ENCODE measurements around the gene LFNG. TPM values are rescaled to one million over a fixed set of nuclear protein-coding genes. Genes with fewer than 3 reads are reported as not detected.

Gene LFNG
- total RNA-seq, 1 experiment from 2014 or later: 0.20 TPM

DNA sequence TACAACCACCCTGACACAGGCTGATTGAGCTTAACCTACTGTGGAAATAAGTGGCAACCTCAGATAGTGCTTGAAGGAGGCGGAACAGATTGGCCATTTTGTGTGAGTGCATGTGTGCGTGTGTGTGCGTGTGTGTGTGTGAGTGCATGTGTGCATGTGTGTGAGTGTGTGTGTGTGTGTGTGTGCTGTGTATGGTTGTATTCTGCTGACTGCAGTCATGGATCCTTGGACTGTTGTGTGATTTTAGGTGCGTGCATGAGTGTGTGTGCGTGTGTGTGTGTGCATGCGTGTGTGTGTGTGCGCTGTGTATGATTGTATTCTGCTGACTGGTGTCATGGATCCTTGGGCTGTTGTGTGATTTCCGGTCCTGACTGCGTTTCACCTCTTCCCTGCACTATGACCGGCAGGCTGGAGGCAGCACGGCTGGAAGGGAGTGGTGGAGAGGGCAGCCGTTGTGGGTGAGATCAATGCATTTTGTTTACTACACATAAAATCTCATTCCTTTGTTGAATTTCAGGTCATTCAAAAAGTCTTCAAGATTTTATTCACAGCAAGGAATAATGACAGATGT lies 45.5 kb downstream of the LFNG start:
- no peak for DNase-seq (ENCODE audit: extremely low read depth, low read depth)

DNA sequence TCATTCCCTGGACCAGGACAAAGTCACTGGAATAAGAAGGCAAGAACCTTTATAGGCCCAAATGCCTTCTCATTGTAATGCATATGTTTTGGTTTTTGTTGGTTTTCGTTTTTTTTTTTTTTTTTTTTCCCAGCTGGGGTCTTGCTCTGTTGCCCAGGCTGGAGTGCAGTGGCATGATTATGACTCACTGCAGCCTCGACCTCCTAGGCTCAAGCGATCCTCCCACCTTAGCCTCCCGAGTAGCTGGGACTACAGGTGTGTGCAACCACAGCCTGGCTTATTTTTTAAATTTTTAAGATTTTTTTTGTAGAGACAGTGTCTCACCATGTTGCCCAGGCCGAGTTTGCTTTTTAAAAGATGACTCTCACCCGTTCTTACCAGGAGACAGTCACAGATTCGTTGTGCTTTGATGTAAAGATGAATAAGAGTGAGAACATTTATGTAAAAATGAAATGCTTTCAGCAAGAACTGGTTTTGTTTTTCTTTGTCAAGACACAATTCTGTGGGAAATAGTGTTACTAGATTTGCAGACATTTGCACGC lies 46.8 kb downstream of the LFNG start:
- DNase-seq (ENCODE audit: extremely low read depth, low read depth): no peak

DNA sequence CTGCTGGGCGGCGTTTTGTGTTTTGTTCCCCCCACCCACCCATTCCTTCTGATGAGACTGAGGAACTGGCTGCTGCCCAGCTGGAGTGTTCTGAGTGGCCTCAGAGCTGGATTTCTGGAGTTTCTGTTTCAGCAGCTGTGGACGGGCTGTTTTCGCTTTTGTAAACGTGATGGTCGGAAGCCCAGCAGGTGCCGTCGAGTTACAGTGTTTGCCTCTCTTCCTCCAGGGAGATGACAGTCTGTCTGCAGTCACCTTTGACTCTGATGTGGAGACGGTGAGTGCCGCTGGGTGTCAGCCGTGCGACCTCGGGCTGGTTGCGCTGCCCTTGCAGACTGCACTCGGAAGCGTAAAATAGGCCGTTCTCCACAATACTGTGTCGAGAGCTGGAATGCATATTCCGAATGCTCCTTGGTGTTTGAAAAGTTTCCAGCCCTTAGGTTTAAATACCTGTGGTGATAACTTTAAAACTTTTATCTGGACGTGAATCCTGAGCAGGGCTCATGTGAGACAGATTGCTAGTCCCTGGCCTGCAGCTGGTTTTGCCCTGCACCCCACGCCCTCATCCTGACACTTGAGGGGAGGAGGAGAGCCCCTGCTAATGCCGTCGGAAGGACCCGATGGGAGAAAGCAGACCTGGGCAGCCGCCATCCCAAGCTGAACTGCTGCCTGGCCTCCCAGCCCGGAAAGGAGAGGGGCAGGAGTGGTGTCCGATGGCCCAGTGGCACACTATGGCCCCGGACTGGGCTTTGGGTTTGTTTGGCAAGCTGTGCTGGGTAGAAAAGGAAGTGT lies 47.5 kb downstream of the LFNG start:
- no peak for DNase-seq (ENCODE audit: extremely low read depth, low read depth)

DNA sequence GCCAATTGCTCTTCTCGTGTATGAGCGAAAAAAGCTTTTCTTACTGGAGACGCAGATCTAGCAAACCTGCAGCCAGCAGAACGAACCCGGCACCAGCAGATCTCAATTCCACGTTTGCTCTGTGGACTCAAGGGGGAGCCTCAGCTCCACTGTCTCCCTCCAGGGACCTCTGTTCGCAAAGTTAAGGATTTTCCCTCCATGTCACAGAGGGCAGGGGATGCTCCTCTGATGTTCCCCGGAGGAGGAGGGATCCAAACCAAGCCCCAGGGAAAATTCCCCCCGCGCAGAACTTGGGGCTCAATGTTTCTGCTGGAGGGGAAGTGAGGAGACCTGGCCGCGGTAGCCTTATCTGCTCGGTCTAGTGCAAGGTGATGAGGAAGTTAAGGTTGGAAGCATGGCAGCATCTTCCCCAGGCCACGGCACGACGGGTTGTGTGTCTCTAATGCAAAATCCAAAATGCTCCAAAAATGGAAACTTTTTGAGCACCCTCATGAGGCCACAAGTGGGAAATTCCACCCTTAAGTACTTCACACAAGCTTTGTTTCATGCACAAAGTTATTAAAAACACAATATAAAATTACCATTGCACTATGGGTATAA lies 48.2 kb downstream of the LFNG start:
- no peak for DNase-seq (ENCODE audit: extremely low read depth, low read depth)

DNA sequence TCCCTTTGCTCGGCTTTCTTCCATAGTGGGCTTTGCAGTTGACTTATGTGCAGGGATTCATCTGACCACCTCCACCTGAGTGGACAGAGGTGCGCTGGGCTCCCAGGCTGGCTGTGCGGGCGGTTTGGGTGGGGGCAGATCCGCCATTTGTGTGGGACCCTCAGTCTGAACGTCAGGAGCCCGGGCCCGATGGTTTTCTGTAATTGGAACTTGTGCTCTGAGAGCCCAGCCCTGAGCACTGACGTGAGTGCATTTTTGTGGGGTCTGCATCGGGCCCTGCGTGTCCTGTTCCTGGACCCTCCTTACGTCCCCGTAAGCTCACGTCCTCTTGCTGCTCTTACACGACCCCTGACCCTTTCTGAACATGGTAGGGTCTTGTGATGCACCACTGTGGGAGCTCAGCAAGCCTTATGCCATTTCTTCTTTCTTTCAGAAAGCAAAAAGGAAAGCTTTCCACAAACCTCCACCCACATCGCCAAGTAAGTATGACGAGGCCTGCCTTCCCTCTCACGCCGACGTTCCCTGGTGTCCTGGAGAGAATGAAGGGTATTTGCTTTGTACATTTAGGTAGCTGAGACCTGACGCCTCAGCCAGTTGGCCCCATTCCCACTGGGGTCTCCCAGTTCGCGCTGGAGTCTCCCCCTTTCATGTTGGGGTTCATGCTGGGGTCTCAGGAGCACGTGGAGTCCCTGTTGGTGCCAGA lies 49.1 kb downstream of the LFNG start:
- no peak for DNase-seq (ENCODE audit: extremely low read depth, low read depth)

DNA sequence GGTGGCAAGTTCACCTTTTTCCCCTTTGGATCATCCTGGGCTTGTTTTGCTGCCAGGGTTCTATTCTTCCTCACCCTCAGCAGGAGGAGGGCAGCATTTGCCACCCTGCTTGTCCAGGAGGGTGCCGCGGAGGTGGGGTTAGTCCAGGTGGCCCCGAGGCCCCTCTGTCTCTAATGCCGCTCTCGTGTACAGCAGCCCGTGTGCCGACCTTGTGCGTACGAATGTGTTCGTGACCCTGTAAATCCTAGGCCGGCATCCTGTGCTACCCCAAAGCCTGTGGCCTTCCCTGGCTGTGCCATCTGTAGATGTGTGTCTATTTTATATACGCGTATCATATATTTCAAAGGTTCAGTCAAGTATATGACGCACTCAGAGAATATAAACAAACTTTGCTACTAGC lies 49.8 kb downstream of the LFNG start:
- no peak for DNase-seq (ENCODE audit: extremely low read depth, low read depth)

DNA sequence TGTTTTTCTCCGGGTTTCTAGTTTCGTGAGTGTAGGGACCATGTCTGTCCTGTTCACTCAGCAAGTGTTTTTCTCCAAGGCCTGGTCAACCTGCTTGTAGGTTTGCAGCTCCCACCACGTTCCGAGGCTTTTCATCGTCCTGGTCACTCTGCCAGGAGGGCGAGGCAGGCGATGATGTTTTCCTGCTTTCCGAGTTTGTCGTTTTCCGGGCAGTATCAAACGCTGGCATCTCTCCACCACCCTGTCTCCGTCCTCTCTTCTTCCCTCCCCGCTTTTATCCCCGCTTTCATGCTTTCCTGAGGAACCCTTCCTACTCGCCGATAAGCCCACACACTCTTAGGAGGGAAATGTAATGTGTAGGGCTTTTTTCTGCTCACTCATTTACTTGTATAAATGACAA lies 50.4 kb downstream of the LFNG start:
- DNase-seq (ENCODE audit: extremely low read depth, low read depth): no peak

DNA sequence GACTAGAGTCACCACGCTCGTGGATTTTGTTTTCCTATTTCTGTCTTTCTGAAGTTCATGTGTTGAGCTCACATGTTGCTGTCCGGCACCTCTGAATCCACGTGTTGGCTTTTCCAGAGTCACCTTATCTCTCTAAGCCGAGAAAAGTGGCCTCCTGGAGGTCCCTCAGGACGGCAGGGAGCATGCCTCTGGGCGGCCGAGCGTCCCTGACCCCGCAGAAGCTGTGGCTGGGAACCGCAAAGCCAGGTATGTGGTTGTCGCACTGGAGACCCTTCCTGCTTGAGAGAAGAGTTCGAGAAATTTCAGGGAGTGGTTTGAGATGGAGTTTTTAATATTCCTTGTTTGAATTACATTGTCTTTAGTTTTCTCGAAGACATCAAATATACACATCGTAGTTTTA lies 51.8 kb downstream of the LFNG start:
- DNase-seq (ENCODE audit: extremely low read depth, low read depth): no peak

DNA sequence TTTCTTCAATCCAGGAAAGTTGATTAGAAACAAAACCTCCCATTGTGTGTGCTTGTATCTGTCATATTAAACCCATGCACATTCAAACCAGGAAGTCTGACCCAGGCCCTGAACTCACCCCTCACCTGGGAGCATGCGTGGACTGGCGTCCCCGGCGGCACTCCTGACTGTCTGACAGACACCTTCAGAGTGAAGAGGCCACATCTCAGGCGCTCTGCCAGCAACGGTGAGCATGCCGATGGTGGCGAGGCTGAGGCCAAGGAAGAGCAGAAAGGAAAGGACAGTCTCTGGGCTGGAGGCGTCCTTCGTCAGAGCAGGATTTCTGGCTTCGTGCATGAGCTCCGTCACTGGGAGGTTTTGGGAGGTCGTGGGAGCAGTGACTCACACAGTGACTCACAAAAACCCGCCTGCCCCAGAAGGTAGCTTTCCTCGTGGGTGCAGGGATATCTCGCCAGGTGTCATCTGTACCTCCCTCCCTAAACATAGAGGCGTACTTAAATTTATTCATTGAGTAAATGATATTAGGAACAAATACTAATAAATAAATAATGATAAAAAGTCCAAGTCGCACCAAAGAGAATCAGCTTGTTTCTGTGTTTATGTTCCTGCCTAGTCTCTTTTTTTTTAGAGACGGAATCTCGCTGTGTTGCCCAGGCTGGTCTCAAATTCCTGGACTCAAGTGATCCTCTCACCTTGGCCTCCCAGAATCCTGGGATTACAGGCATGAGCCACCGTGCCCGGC lies 52.7 kb downstream of the LFNG start:
- no peak for DNase-seq (ENCODE audit: extremely low read depth, low read depth)

DNA sequence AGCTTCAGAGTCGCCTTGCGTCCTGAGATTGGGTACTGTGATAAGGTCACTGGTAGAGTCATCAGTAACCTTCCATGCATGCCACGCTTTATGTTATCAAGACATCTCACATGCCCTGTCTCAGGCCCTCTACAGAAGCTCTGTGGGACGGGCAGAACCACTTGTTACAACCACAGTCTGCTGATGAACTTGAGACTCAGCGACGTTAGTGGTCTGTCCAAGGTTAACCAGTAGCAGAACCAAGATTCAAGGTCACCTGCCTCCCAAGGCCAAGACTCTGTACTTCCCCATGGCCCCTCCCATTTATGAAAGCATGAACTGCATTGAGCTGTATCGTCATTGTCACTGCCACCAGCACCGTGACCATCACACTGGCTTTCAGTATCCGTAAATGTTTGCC lies 54.2 kb downstream of the LFNG start:
- DNase-seq (ENCODE audit: extremely low read depth, low read depth): no peak

DNA sequence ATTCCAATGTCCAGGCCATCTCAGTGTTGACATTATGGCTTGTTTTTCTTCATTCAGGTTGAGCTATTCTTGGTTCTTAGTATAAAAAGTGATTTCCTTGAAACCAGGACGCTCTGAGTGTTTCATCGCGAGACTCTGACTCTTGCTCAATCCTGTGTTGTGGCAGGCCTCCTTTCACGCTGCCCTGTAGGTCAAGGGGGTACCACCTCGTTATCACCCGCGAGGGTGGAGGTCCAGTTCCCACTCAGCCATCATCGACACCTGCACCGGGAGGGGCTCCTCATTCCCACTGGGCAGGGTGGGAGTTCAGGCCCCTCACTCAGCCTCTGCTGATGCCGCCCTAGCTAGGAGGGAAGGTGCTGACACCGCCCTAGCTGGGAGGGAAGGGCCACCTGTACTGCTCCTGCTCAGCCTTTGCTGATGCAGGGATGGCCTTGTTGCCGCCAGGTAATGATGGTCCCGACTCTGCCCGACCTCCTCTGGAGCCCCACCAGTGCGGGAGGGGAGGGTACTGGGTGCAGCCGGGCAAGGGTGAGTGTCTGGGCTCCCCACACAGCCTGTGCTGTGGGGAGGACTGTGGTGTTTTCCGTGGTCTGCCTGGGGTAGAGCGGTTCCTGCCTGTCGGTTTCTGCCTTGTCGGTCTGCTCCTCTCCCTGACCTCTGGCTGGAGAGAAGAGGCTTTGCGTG lies 55.6 kb downstream of the LFNG start:
- DNase-seq (ENCODE audit: extremely low read depth, low read depth): no peak

DNA sequence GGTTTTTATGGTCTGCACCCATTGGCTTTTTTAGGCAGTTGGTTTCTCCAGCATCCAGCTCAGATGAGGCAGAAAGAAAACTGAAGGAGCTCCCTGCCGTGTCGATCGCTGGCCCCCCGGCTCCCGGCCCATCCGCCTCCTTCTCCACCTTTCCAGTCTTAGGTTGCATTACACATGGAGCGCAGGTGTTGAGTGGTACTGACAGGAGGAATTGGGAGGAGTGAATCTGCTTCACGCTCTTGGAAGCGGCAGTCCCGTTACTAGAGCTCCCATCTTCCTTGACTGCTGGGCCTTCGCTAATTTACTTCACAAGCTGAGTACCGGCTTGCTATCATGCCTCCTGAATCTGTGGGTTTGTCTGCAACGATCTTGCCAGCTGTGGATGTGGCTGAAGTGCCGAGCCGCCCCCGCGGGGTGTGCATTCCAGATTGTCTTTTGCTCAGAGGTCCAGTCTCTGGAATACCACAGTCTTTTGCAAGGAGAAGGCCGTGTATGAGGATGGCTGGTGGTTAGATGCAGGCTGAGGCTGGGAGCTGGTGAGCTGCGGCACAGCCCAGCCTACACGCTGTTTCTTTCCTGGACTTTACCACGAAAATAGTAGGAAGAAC lies 56.3 kb downstream of the LFNG start:
- DNase-seq (ENCODE audit: extremely low read depth, low read depth): no peak

DNA sequence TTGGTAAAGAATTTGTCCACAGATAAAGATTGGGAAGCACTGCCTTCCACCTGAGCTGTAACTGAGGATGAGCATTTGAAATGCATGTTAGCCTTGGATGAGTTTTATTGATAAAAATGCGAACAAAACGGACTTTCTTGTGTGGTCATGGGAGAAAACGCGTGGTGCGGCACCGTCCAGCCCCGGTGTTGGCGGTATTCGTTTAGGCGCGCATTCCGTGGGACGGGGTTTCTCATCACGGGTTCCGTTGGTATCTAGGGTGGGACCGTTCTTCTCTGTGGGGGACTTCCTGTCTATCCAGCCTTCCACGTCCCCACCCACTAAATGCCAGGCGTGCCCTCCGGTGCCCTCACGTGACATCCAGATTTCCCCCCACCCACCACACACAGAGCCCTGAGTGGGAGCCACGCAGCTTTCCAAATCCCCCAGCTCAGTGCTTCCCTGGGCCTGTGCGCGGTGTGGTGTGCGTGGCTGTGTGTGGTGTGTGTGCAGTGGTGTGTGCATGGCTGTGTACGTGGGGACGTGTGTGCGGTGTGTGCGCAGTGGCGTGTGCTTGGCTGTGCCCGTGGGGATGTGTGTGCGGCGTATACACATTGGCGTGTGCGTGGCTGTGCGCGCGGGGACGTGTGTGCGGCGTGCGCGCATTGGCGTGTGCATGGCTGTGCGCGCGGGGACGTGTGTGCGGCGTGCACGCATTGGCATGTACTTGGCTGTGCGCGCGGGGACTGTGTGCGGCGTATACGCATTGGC lies 57.3 kb downstream of the LFNG start:
- no peak for DNase-seq (ENCODE audit: extremely low read depth, low read depth)

Small RNAs within 50 kb of the gene (small RNA-seq; reads per million reads assigned to genes)
- 0 reads per million in 2 experiments for gene MIR4648

Other genes with a start within 250 kb of the LFNG start
- gene SNX8, start 205.3 kb upstream of the LFNG start, total RNA-seq (2014; rRNA removed; shearing (Covaris generic)): 12.6 and 14.2 TPM in 2 replicates
- 182 and 202 TPM in 2 replicates for gene EIF3B, start 164.9 kb upstream of the LFNG start, total RNA-seq (2014; rRNA removed; shearing (Covaris generic))
- gene CHST12, start 116.2 kb upstream of the LFNG start, total RNA-seq (2014; rRNA removed; shearing (Covaris generic)): 2.4 and 3.8 TPM in 2 replicates
- gene GRIFIN, start 43.4 kb upstream of the LFNG start, total RNA-seq (2014; rRNA removed; shearing (Covaris generic)): not detected in 2 replicates
- 23.6 and 26.4 TPM in 2 replicates for gene BRAT1, start 35.8 kb downstream of the LFNG start, total RNA-seq (2014; rRNA removed; shearing (Covaris generic))
- gene IQCE, start 39.2 kb downstream of the LFNG start, total RNA-seq (2014; rRNA removed; shearing (Covaris generic)): 9.2 and 9.4 TPM in 2 replicates
- gene TTYH3, start 112.2 kb downstream of the LFNG start, total RNA-seq (2014; rRNA removed; shearing (Covaris generic)): 6.0 and 8.1 TPM in 2 replicates
- gene AMZ1, start 168.4 kb downstream of the LFNG start, total RNA-seq (2014; rRNA removed; shearing (Covaris generic)): 0.12 TPM in 1 of 2 replicates, not detected in the other